Activated naive CD8-positive, alpha-beta T cell treated with anti-CD3 and anti-CD28 coated beads, Interleukin-2, amount 10 ng/mL, durations not matched to agents 7 days and 5 days (primary cell): Measurements from ENCODE around the gene LRRN3. TPM values are rescaled to one million over a fixed set of nuclear protein-coding genes. Genes with fewer than 3 reads are reported as not detected.
A peak's percentile ranks its signal among the peaks of the same experiment; 100 is the strongest.

ENCODE experiments used
- ATAC-seq: fragments of 150-1000 bp; cut with Tn5 transposase; one replicate; pipeline ENCODE4 v1.10.0; 2021; ENCODE audit warnings: low read depth, moderate library complexity
- POLR2A ChIA-PET: fragments of 350-600 bp; sonication (Branson Sonifier 250); formaldehyde crosslinking; loops from one replicate; lab custom pipeline; 2021; ENCODE audit warnings: antibody characterized with exemption; lab: Charles Lee
- DNase-seq: peaks from one replicate; pipeline ENCODE4 v3.0.0; 2021
- H3K27ac Mint-ChIP-seq: one replicate; pipeline ENCODE4 v1.8.0; 2022; ENCODE audit warnings: mild to moderate bottlenecking, mixed read lengths
- H3K27me3 Mint-ChIP-seq: one replicate; pipeline ENCODE4 v1.8.0; 2022; ENCODE audit warnings: mild to moderate bottlenecking, moderate library complexity, mixed read lengths
- H3K36me3 Mint-ChIP-seq: one replicate; pipeline ENCODE4 v1.8.0; 2021; ENCODE audit warnings: mild to moderate bottlenecking, mixed read lengths
- H3K4me1 Mint-ChIP-seq: one replicate; pipeline ENCODE4 v1.8.0; 2021; ENCODE audit warnings: mixed read lengths
- H3K4me3 Mint-ChIP-seq: one replicate; pipeline ENCODE4 v1.8.0; 2022; ENCODE audit warnings: mild to moderate bottlenecking, moderate library complexity, mixed read lengths
- H3K9me3 Mint-ChIP-seq: one replicate; pipeline ENCODE4 v1.8.0; 2021; ENCODE audit warnings: mixed read lengths
- total RNA-seq, 2 experiments: library from RNA; stranded (reverse); gene quantifications; one replicate each; pipeline ENCODE4 v1.2.3, GENCODE V29; 2021

Gene LRRN3
- total RNA-seq, 2 experiments from 2014 or later: 187 to 193 TPM

DNA sequence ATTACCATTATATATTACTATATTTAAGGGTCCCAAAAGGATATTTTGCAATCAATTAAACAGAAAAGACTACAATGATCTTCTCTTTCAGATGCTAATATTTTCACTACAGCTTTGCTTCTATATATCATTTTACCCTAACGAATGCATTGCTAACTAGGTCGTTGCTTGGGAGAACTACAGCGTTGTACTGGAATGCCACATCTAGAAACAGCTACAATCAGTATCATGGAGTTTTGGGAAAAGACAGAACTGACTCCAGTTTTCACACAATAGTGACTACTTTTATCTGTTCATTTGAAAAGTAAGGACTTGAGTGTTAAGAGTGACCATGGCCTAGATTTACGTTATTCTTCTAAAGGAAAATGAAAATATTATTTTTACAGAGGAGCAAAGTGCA is 38.5 kb downstream of the LRRN3 start:
- POLR2A ChIA-PET: no interaction called here
- Mint-ChIP-seq H3K27me3 (no peaks in the 10 kb centered on the region), H3K4me1 (no peaks in the 10 kb centered on the region), H3K4me3 (no peak overlapping the region), H3K27ac (no peak overlapping the region), H3K9me3 (no peaks in the 10 kb centered on the region), H3K36me3 (peaks cover 11% of the 10 kb centered on the region)
- DNase-seq (no peak), ATAC-seq (no peak)

- Mint-ChIP-seq H3K27me3 (no peaks in the 10 kb centered on the region), H3K27ac (no peak overlapping the region), H3K9me3 (no peaks in the 10 kb centered on the region), H3K4me3 (no peak overlapping the region), H3K36me3 (peaks cover 2% of the 10 kb centered on the region), H3K4me1 (peaks cover 4% of the 10 kb centered on the region)
- no peak for ATAC-seq
- DNase-seq: no peak
- POLR2A ChIA-PET: no interaction called here
Measured at GRCh38 chr7:111132833-111133232, 41.9 kb downstream of the LRRN3 start.

GRCh38 chr7:111137296-111138192 is 46.6 kb downstream of the LRRN3 start:
- DNase-seq (no peak), ATAC-seq (peak; percentile 58)
- Mint-ChIP-seq H3K9me3 (peaks cover 3% of the 10 kb centered on the region), H3K4me1 (peaks cover 17% of the 10 kb centered on the region), H3K36me3 (peaks cover 2% of the 10 kb centered on the region), H3K4me3 (peak overlapping the region; percentile 54), H3K27me3 (no peaks in the 10 kb centered on the region), H3K27ac (peak overlapping the region; percentile 67)
- POLR2A ChIA-PET: interaction anchor here (0.6 kb wide), 1 partner anchor 12 kb away, joined by 4 read pairs; no protein-coding TSS in a partner anchor

GRCh38 chr7:111138193-111138569 is 47.3 kb downstream of the LRRN3 start:
- ATAC-seq (peak; percentile 97), DNase-seq (peak; percentile 40)
- Mint-ChIP-seq H3K4me3 (peak overlapping the region; percentile 54), H3K27me3 (no peaks in the 10 kb centered on the region), H3K4me1 (peaks cover 17% of the 10 kb centered on the region), H3K27ac (peak overlapping the region; percentile 67), H3K36me3 (peaks cover 2% of the 10 kb centered on the region), H3K9me3 (peaks cover 3% of the 10 kb centered on the region)
- POLR2A ChIA-PET: interaction anchor here (0.6 kb wide), 1 partner anchor 13 kb away, joined by 4 read pairs; no protein-coding TSS in a partner anchor

- Mint-ChIP-seq H3K27ac (peak overlapping the region; percentile 67), H3K4me1 (peaks cover 17% of the 10 kb centered on the region), H3K4me3 (peak overlapping the region; percentile 54), H3K9me3 (peaks cover 3% of the 10 kb centered on the region), H3K27me3 (no peaks in the 10 kb centered on the region), H3K36me3 (peaks cover 2% of the 10 kb centered on the region)
- DNase-seq (no peak), ATAC-seq (no peak)
- POLR2A ChIA-PET: no interaction called here
Measured at GRCh38 chr7:111138586-111138985, 47.7 kb downstream of the LRRN3 start.

- POLR2A ChIA-PET: no interaction called here
- H3K9me3 Mint-ChIP-seq: peaks cover 3% of the 10 kb centered on the region
- H3K4me1 Mint-ChIP-seq: peaks cover 17% of the 10 kb centered on the region
- peaks cover 2% of the 10 kb centered on the region for H3K36me3 Mint-ChIP-seq
- DNase-seq (no peak), ATAC-seq (no peak)
- no peak overlapping the region for H3K4me3 Mint-ChIP-seq
- H3K27ac Mint-ChIP-seq: no peak overlapping the region
- H3K27me3 Mint-ChIP-seq: no peaks in the 10 kb centered on the region
Measured at GRCh38 chr7:111140091-111140865, 49.4 kb downstream of the LRRN3 start.

DNA sequence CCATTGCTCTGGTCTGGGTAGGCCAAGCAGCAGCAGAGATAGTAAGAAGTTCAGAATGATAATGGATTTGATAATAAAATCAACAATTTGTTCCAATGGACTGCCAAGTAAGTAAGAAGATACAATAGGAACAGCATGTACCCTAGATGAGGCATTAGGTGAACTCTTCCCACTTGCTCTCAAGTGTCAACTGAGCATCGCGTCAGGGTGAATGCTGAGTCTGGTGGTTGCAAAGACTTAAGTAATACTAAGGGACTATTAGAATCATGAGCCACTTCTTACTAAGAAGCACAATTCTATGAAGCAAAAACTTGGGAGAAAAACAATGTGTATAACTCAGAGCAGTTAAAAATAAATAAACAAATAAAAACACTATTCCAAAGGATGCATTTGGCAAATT is 54.5 kb downstream of the LRRN3 start:
- DNase-seq: no peak
- Mint-ChIP-seq H3K4me1 (peaks cover 2% of the 10 kb centered on the region), H3K36me3 (no peaks in the 10 kb centered on the region), H3K9me3 (peaks cover 1% of the 10 kb centered on the region), H3K4me3 (no peak overlapping the region), H3K27ac (no peak overlapping the region), H3K27me3 (peaks cover 2% of the 10 kb centered on the region)
- POLR2A ChIA-PET: no interaction called here
- no peak for ATAC-seq

DNA sequence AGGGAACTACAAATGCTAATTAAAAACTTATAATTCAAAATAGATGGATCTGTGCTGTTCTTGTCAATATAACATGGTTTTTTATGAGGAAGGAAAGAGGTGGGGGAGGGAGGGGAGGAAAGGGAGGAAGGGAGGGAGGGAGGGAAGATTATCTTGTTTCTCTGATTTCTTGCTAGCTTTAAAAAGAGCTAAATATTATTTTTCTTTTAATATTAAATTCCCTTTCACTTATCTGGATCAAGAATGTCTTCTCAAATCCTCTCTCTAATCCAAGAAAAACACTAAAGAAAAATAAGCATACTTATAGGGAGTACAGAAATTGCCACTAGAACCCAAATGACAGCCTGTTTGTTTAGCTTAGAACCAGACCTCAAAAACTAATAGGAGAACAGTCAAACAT is 55.2 kb downstream of the LRRN3 start:
- no peak for DNase-seq
- Mint-ChIP-seq H3K4me3 (no peak overlapping the region), H3K36me3 (no peaks in the 10 kb centered on the region), H3K27ac (no peak overlapping the region), H3K27me3 (peaks cover 2% of the 10 kb centered on the region), H3K9me3 (peaks cover 1% of the 10 kb centered on the region), H3K4me1 (peaks cover 2% of the 10 kb centered on the region)
- POLR2A ChIA-PET: no interaction called here
- no peak for ATAC-seq

DNA sequence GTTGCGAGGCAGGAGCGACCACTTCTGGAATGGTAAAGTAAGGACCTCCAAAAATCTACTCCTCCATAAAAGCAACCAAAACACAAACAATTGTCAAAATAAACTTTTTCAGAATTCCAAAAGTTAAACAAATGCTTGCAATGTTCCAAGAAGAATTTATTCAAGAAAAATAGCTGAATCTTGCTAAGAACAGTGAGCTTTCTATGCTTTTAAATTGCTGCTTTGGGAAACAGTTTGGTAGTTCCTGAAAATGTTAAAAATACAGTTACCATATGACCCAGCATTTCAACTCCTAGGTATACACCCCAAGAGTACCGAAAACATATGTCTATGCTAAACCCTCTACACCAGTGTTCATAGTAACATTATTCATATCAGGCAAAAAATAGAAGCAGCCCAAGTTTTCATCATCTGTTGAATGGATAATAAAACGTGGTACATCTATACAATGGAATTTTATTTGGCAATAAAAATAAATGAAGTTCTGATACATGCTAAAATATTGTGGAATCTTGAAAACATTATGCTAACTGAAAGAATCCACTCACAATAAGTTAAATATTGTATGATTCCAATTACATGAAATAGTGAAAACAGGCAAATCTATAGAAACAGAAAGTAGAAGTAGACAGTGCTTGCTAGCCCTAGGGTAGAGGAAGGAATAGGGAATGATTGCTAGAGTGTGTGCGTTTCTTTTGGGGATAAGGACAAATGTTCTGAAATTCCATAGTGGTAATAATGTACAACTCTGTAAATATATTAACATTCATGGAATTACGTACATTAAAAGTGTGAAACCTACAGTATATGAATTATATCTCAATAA is 57.0 kb downstream of the LRRN3 start:
- H3K27ac Mint-ChIP-seq: no peak overlapping the region
- peaks cover 2% of the 10 kb centered on the region for H3K27me3 Mint-ChIP-seq
- H3K4me3 Mint-ChIP-seq: no peak overlapping the region
- H3K4me1 Mint-ChIP-seq: peaks cover 2% of the 10 kb centered on the region
- ATAC-seq (no peak), DNase-seq (no peak)
- POLR2A ChIA-PET: no interaction called here
- no peaks in the 10 kb centered on the region for H3K36me3 Mint-ChIP-seq
- no peaks in the 10 kb centered on the region for H3K9me3 Mint-ChIP-seq

GRCh38 chr7:111150709-111151108 is 59.8 kb downstream of the LRRN3 start:
- POLR2A ChIA-PET: no interaction called here
- Mint-ChIP-seq H3K4me3 (no peak overlapping the region), H3K9me3 (no peaks in the 10 kb centered on the region), H3K27me3 (peaks cover 2% of the 10 kb centered on the region), H3K4me1 (peaks cover 2% of the 10 kb centered on the region), H3K27ac (no peak overlapping the region), H3K36me3 (no peaks in the 10 kb centered on the region)
- DNase-seq (no peak), ATAC-seq (no peak)

DNA sequence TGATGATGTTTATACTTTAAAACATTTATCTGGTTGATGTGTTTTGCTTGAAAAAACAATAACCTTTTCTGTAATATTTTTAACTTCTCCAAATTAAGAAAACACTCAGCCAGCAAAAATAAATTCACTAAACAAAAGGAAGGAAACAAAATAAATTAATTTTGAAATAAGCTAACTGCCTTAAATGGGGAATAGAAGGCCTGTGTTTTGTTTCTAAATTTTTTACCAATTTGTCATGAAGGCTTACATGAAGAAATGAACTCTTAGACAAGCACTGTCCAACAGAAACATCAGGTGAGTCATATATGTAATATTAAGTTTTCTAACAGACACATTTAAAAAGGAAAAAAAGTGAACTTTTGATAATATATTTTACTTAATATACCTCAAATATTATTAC is 68.5 kb downstream of the LRRN3 start:
- no peak overlapping the region for H3K27ac Mint-ChIP-seq
- no peaks in the 10 kb centered on the region for H3K4me1 Mint-ChIP-seq
- no peaks in the 10 kb centered on the region for H3K27me3 Mint-ChIP-seq
- H3K36me3 Mint-ChIP-seq: no peaks in the 10 kb centered on the region
- ATAC-seq (no peak), DNase-seq (no peak)
- peaks cover 1% of the 10 kb centered on the region for H3K9me3 Mint-ChIP-seq
- POLR2A ChIA-PET: no interaction called here
- no peak overlapping the region for H3K4me3 Mint-ChIP-seq

GRCh38 chr7:111160297-111160696 is 69.4 kb downstream of the LRRN3 start:
- H3K27ac Mint-ChIP-seq: no peak overlapping the region
- H3K27me3 Mint-ChIP-seq: no peaks in the 10 kb centered on the region
- no peak overlapping the region for H3K4me3 Mint-ChIP-seq
- DNase-seq (no peak), ATAC-seq (no peak)
- no peaks in the 10 kb centered on the region for H3K36me3 Mint-ChIP-seq
- POLR2A ChIA-PET: no interaction called here
- H3K4me1 Mint-ChIP-seq: no peaks in the 10 kb centered on the region
- H3K9me3 Mint-ChIP-seq: peaks cover 1% of the 10 kb centered on the region

GRCh38 chr7:111162692-111163091 is 71.8 kb downstream of the LRRN3 start:
- H3K27ac Mint-ChIP-seq: no peak overlapping the region
- POLR2A ChIA-PET: no interaction called here

More at GRCh38 chr7:111162692-111163091, 71.8 kb downstream of the LRRN3 start:
- no peak for DNase-seq
- Mint-ChIP-seq H3K27me3 (no peaks in the 10 kb centered on the region), H3K9me3 (no peaks in the 10 kb centered on the region), H3K4me1 (no peaks in the 10 kb centered on the region), H3K4me3 (no peak overlapping the region), H3K36me3 (no peaks in the 10 kb centered on the region)
- ATAC-seq: no peak
